ENCODE data around the gene CSDE1. TPM values are rescaled to one million over a fixed set of nuclear protein-coding genes. Genes with fewer than 3 reads are reported as not detected.

CSDE1 gene
- total RNA-seq, 4 donors from 2014 or later, result 342 to 1,039 (median 551) TPM

DNA sequence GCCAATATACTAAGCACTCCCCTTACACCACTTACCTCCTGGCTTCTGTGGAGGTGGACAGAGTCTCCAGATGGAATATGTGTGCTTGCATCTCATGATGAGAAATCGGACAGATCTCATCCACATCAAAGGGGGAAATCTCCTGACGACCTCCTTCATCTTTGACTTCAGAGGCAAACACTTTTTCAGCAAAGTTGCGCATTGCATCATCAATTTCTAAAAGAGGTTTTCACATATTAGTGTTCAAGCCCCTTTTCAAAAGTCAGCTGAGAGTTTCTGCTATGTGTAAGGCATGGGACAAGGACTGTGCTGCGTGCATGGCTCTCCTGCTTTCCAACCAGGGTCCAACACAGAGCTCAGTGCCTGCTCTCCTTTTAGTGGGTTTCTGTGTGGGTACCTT, 69.3 kb downstream of the CSDE1 start:
- WGBS, 2 donors, result 76 to 92% methylated on average over 4 of the region's 4 CpGs
- no peak for DNase-seq (ENCODE audit: low spot score in 2 of 2)
- intact Hi-C loops (cut with DNase I; ENCODE audit: low total_unique reads), result no loop called here
- no peak for TF ChIP-seq POLR2A (IDR thresholded peaks at IDR 0.05)
- TF ChIP-seq, protein P1, sequence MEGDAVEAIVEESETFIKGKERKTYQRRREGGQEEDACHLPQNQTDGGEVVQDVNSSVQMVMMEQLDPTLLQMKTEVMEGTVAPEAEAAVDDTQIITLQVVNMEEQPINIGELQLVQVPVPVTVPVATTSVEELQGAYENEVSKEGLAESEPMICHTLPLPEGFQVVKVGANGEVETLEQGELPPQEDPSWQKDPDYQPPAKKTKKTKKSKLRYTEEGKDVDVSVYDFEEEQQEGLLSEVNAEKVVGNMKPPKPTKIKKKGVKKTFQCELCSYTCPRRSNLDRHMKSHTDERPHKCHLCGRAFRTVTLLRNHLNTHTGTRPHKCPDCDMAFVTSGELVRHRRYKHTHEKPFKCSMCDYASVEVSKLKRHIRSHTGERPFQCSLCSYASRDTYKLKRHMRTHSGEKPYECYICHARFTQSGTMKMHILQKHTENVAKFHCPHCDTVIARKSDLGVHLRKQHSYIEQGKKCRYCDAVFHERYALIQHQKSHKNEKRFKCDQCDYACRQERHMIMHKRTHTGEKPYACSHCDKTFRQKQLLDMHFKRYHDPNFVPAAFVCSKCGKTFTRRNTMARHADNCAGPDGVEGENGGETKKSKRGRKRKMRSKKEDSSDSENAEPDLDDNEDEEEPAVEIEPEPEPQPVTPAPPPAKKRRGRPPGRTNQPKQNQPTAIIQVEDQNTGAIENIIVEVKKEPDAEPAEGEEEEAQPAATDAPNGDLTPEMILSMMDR (IDR thresholded peaks at IDR 0.05), result no peak
- H3K4me3 ChIP-seq (ENCODE audit: low read depth, poor library complexity, severe bottlenecking), result no peak overlapping the region

DNA sequence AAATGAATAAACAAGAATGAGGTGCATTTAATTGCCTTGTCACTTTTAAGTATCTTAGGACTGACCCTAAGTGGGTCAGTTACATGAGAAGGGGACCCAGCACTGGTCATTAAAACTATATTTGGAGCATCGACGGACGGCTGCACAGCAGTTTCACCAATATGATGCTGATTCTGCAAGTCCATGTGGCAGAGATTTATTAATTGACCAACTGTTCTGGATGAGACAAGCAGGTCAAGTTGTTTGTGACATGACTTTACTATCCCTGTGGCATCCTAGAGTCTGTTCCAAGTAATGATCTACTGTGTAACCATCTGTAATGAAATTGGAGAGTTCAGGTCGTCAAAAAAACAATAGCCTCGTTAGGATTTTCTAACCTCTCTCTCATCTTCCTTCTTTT, 71.9 kb downstream of the CSDE1 start:
- no peak overlapping the region for H3K4me3 ChIP-seq (ENCODE audit: low read depth, poor library complexity, severe bottlenecking)
- no peak for DNase-seq (ENCODE audit: low spot score in 2 of 2)
- WGBS, 2 donors, result 78 to 79% methylated on average over 5 of the region's 5 CpGs
- intact Hi-C loops (cut with DNase I; ENCODE audit: low total_unique reads), result no loop called here
- TF ChIP-seq POLR2A (IDR thresholded peaks at IDR 0.05), result no peak
- TF ChIP-seq, protein P1 (IDR thresholded peaks at IDR 0.05), result no peak

DNA sequence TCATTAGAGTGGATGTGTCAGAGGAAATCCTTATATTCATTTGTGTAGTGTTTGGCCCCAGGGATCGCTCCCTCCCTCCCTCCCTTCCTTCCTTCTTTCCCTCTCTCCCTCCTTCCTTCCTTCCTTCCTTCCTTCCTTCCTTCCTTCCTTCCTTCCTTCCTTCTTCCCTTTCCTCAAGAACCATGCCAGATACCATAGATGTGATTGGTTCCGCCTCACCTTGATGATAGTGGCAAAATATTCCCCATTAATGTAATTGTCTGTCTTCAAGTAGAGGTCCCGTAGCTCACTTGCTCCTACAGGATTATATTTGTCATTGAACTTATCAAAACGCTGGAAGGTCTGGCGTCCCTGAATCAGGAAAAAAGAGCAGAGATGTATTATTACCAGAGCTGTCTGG, 80.1 kb downstream of the CSDE1 start:
- no peak for DNase-seq (ENCODE audit: low spot score in 2 of 2)
- no peak overlapping the region for H3K4me3 ChIP-seq (ENCODE audit: low read depth, poor library complexity, severe bottlenecking)
- 83 to 85% methylated on average over 5 of the region's 5 CpGs for WGBS, 2 donors
- TF ChIP-seq, protein P1 (IDR thresholded peaks at IDR 0.05), result no peak
- no peak for TF ChIP-seq POLR2A (IDR thresholded peaks at IDR 0.05)
- intact Hi-C loops (cut with DNase I; ENCODE audit: low total_unique reads), result no loop called here

DNA sequence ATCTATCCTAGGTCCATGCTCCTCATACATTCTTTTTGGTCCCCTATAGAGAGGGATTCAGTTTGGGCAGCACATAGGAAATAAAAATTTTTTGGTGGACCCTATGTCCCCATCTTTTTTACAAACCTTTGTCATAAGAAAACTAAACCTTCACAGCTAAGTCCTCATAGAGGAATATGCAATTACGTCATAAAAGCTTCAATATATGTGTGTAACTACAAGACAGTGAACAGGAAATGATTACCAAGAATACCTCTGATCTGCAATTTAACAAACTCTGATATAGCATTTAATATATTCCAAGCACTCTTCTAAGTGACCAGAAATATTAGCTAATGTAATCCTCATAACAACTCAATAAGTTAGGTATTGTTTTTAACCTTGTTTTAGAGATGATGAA, 81.7 kb downstream of the CSDE1 start:
- TF ChIP-seq POLR2A (IDR thresholded peaks at IDR 0.05), result no peak
- TF ChIP-seq, protein P1 (IDR thresholded peaks at IDR 0.05), result no peak

DNA sequence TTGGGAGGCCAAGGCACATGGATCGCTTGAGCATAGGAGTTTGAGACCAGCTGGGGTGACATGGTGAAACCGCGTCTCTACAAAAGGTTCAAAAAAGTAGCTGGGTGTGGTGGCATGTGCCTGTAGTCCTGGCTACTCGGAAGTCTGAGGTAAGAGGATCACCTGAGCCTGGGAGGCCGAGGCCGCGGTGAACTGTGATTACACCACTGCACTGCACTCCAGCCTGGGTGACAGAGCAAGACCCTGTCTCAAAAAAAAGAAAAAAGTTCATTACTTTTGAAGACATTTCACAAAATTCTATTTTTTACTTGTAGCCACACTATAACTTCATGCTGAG, 85.9 kb downstream of the CSDE1 start:
- no peak overlapping the region for H3K4me3 ChIP-seq (ENCODE audit: low read depth, poor library complexity, severe bottlenecking)
- TF ChIP-seq POLR2A (IDR thresholded peaks at IDR 0.05), result no peak
- TF ChIP-seq, protein P1 (IDR thresholded peaks at IDR 0.05), result no peak
- DNase-seq (ENCODE audit: low spot score in 2 of 2), result peak in 1 of 2 donors; percentile 14
- 50 to 66% methylated on average over 7 of the region's 7 CpGs for WGBS, 2 donors
- intact Hi-C loops (cut with DNase I; ENCODE audit: low total_unique reads), result no loop called here

More for the DNA sequence above, 81.7 kb downstream of the CSDE1 start:
- 82 to 98% methylated on average over 1 of the region's 1 CpG for WGBS, 2 donors
- intact Hi-C loops (cut with DNase I; ENCODE audit: low total_unique reads), result no loop called here
- DNase-seq (ENCODE audit: low spot score in 2 of 2), result no peak
- H3K4me3 ChIP-seq (ENCODE audit: low read depth, poor library complexity, severe bottlenecking), result no peak overlapping the region

Data from lower leg skin (tissue), 4 donors.